ENCODE data around the gene FARS2.

The FARS2 gene

DNA sequence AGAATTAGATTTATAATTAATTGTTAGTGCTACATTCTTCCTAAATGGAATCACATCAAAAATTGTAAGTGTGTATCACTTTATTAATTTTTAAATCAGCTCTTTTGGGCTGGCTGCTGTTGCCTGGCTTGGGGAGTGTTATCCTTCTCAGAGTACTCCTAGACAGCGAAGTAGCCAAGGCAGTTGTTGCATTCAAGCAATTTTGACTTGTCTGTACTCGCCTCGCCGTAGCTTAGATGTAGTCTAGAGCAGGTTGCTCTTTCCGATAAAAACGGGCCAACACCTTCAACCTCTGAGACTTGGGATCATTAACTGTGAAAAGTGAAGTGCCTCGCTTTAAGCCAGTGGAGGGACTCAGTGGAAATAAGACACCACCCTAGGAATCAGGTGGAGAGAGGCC is 151.3 kb downstream of the FARS2 start:
- Mint-ChIP-seq H3K9me3 (ENCODE audit: low read depth) (no peaks in the 10 kb centered on the region), H3K4me3 (no peak overlapping the region), H3K4me1 (ENCODE audit: low read depth) (no peaks in the 10 kb centered on the region), H3K27ac (no peak overlapping the region), H3K36me3 (peaks cover 18% of the 10 kb centered on the region), H3K27me3 (no peaks in the 10 kb centered on the region)

- Mint-ChIP-seq H3K9me3 (ENCODE audit: low read depth) (no peaks in the 10 kb centered on the region), H3K27me3 (no peaks in the 10 kb centered on the region), H3K27ac (no peak overlapping the region), H3K36me3 (peaks cover 20% of the 10 kb centered on the region), H3K4me1 (ENCODE audit: low read depth) (no peaks in the 10 kb centered on the region), H3K4me3 (no peak overlapping the region)
Measured at GRCh38 chr6:5416250-5416649, 154.9 kb downstream of the FARS2 start.

GRCh38 chr6:5422321-5422915 is 161.1 kb downstream of the FARS2 start:
- Mint-ChIP-seq H3K27ac (no peak overlapping the region), H3K4me3 (no peak overlapping the region), H3K4me1 (ENCODE audit: low read depth) (peaks cover 22% of the 10 kb centered on the region), H3K27me3 (no peaks in the 10 kb centered on the region), H3K36me3 (peaks cover 16% of the 10 kb centered on the region), H3K9me3 (ENCODE audit: low read depth) (no peaks in the 10 kb centered on the region)

GRCh38 chr6:5423251-5423650 is 161.9 kb downstream of the FARS2 start:
- Mint-ChIP-seq H3K36me3 (peaks cover 12% of the 10 kb centered on the region), H3K9me3 (ENCODE audit: low read depth) (no peaks in the 10 kb centered on the region), H3K27me3 (no peaks in the 10 kb centered on the region), H3K4me1 (ENCODE audit: low read depth) (peaks cover 24% of the 10 kb centered on the region), H3K4me3 (no peak overlapping the region), H3K27ac (no peak overlapping the region)

GRCh38 chr6:5424726-5425125 is 163.4 kb downstream of the FARS2 start:
- Mint-ChIP-seq H3K27me3 (no peaks in the 10 kb centered on the region), H3K9me3 (ENCODE audit: low read depth) (no peaks in the 10 kb centered on the region), H3K4me3 (no peak overlapping the region), H3K36me3 (peaks cover 10% of the 10 kb centered on the region), H3K4me1 (ENCODE audit: low read depth) (peaks cover 24% of the 10 kb centered on the region), H3K27ac (no peak overlapping the region)

DNA sequence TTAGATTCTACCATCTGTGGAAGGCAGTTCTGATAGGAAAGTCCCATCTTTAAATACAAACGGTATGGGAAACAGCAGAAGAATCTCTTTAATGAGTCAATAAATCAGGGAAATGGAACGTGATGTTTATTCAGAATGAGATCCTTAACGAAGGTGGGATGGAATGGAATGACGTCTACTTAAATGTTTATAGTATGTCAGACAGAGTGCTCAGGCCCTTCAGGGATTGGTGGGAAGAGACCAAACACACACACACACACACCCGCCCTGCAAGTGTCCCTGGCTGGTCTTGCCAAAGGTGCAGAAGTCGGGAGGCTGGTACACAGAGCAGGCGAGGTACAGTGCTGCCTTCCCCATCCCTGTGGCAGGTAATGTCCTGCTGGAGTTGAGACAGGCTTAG is 164.0 kb downstream of the FARS2 start:
- no peak overlapping the region for H3K4me3 Mint-ChIP-seq
- peaks cover 24% of the 10 kb centered on the region for H3K4me1 Mint-ChIP-seq (ENCODE audit: low read depth)
- peaks cover 10% of the 10 kb centered on the region for H3K36me3 Mint-ChIP-seq
- no peaks in the 10 kb centered on the region for H3K9me3 Mint-ChIP-seq (ENCODE audit: low read depth)
- no peak overlapping the region for H3K27ac Mint-ChIP-seq
- no peaks in the 10 kb centered on the region for H3K27me3 Mint-ChIP-seq

- no peaks in the 10 kb centered on the region for H3K27me3 Mint-ChIP-seq
- no peak overlapping the region for H3K27ac Mint-ChIP-seq
- peaks cover 10% of the 10 kb centered on the region for H3K36me3 Mint-ChIP-seq
- H3K9me3 Mint-ChIP-seq (ENCODE audit: low read depth) = no peaks in the 10 kb centered on the region
- H3K4me1 Mint-ChIP-seq (ENCODE audit: low read depth) = peaks cover 24% of the 10 kb centered on the region
- no peak overlapping the region for H3K4me3 Mint-ChIP-seq
Measured at GRCh38 chr6:5425797-5426196, 164.5 kb downstream of the FARS2 start.

DNA sequence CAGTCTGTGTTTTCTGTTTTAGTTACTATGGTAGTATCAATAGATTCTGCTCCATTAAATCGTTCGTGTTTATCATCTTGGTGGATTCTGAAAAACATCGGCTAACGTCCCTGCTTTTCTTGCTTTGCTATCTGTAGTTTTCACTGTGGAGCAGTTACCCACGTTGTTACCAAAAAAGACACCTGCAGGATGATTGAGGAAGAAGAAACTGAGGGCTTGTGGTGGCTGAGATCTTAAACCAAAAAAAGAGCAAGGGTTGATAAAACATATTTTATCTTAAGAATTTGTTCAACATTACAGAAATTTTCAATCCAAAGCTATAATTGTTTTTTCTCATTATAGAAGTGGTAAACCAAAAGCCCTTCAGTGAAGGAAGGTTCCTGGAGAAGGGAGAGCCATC is 166.3 kb downstream of the FARS2 start:
- no peaks in the 10 kb centered on the region for H3K27me3 Mint-ChIP-seq
- no peak overlapping the region for H3K4me3 Mint-ChIP-seq
- H3K4me1 Mint-ChIP-seq (ENCODE audit: low read depth) = peaks cover 24% of the 10 kb centered on the region
- H3K9me3 Mint-ChIP-seq (ENCODE audit: low read depth) = no peaks in the 10 kb centered on the region
- H3K36me3 Mint-ChIP-seq = peaks cover 7% of the 10 kb centered on the region
- no peak overlapping the region for H3K27ac Mint-ChIP-seq

DNA sequence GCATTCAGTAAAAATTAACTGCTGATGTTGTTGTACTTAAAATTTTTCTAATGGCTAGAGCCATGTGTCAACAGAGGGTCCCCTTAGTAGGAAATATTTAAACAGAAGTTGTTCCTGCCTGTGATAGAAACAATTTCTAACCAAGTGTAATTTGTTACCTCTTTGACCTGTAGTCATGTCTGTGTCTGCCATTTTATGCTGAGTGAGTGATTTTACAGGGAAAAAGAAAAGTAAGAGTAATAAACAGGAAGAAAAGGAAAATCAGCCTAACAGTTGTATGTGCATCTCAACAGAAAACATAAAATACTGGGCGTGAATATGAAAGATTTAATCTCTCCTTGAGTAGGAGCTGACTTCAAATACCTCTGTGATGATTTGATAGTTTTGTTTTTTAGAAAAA is 172.0 kb downstream of the FARS2 start:
- peaks cover 14% of the 10 kb centered on the region for H3K9me3 Mint-ChIP-seq (ENCODE audit: low read depth)
- no peak overlapping the region for H3K4me3 Mint-ChIP-seq
- H3K4me1 Mint-ChIP-seq (ENCODE audit: low read depth) = peaks cover 2% of the 10 kb centered on the region
- H3K27ac Mint-ChIP-seq = no peak overlapping the region
- H3K36me3 Mint-ChIP-seq = peaks cover 32% of the 10 kb centered on the region
- no peaks in the 10 kb centered on the region for H3K27me3 Mint-ChIP-seq

DNA sequence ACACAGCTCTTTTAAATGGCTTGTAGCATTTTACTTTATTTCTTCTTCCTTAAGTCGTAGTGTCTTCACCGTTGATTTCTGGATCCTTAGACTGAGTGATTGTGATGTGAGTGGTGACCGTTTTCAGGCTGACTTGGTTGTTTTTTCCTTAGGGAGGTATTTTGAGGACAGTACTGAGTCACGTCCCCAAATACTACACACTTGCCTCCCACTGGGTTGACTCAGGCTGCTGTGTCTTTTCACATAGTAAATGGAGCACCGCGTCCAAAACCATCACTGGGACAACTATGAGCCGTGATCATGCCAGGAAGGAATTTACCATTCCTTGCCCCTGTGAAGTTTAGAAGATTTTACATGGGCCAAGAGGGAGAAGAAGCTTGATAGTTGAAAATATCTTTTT is 174.1 kb downstream of the FARS2 start:
- Mint-ChIP-seq H3K27me3 (no peaks in the 10 kb centered on the region), H3K9me3 (ENCODE audit: low read depth) (peaks cover 14% of the 10 kb centered on the region), H3K27ac (no peak overlapping the region), H3K36me3 (peaks cover 32% of the 10 kb centered on the region), H3K4me1 (ENCODE audit: low read depth) (peaks cover 12% of the 10 kb centered on the region), H3K4me3 (no peak overlapping the region)

DNA sequence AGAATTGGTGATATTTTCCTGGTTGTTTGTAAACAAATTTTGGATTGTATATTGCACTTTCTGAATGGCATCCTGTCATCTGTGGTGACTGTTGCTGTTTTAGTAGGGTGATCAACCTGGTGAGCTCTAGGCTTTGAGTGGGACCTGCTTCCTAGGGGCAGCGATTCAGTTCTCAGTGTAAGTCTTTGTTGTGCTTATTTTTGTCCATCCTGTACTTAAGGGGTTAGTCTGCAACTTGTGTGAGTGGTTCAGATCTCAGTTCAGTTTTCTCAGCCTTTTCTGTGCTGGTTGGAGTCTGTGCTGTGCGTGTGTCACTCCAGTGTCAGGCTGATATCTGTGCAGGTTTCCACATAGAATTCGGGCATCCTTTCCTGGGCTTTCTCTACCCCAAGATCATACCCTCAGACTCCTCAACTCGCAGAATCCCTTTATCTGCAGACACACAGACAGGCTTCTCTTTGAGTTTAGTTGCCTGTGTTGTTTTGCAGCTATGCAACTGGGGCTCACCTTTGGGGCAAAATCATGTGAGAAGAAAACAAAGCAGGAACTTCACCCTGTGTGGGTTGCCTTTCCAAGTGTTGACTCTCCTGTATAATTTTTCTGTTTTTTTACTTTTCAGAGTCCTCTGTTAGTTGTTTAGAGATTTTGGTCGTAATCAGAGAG is 177.7 kb downstream of the FARS2 start:
- peaks cover 25% of the 10 kb centered on the region for H3K36me3 Mint-ChIP-seq
- peaks cover 13% of the 10 kb centered on the region for H3K4me1 Mint-ChIP-seq (ENCODE audit: low read depth)
- H3K27me3 Mint-ChIP-seq = no peaks in the 10 kb centered on the region
- H3K27ac Mint-ChIP-seq = no peak overlapping the region
- H3K4me3 Mint-ChIP-seq = no peak overlapping the region
- peaks cover 14% of the 10 kb centered on the region for H3K9me3 Mint-ChIP-seq (ENCODE audit: low read depth)

- Mint-ChIP-seq H3K4me3 (no peak overlapping the region), H3K9me3 (ENCODE audit: low read depth) (peaks cover 14% of the 10 kb centered on the region), H3K27me3 (no peaks in the 10 kb centered on the region), H3K36me3 (peaks cover 23% of the 10 kb centered on the region), H3K27ac (no peak overlapping the region), H3K4me1 (ENCODE audit: low read depth) (peaks cover 13% of the 10 kb centered on the region)
Measured at GRCh38 chr6:5439749-5440148, 178.4 kb downstream of the FARS2 start.

DNA sequence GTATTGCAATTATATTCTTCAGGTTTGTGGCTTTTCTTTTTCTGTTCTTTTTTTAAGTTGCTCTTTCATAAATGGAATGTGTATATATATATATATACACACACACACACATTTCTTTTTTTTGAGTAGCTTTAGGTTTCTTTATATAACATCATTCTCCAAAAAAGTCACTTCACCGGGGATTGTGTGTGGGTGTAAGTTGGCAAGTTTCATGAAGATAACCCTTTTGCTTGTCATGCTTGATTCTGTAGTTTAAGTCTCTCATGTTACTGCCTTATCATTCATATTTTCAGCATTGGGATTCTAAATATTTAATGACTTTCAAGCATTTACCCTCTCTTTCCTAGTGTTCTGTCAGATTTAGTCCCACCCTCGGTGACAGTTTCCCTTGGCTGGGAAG is 181.0 kb downstream of the FARS2 start:
- H3K4me3 Mint-ChIP-seq = no peak overlapping the region
- H3K4me1 Mint-ChIP-seq (ENCODE audit: low read depth) = peaks cover 13% of the 10 kb centered on the region
- H3K9me3 Mint-ChIP-seq (ENCODE audit: low read depth) = peaks cover 4% of the 10 kb centered on the region
- H3K27ac Mint-ChIP-seq = no peak overlapping the region
- no peaks in the 10 kb centered on the region for H3K27me3 Mint-ChIP-seq
- peaks cover 10% of the 10 kb centered on the region for H3K36me3 Mint-ChIP-seq

DNA sequence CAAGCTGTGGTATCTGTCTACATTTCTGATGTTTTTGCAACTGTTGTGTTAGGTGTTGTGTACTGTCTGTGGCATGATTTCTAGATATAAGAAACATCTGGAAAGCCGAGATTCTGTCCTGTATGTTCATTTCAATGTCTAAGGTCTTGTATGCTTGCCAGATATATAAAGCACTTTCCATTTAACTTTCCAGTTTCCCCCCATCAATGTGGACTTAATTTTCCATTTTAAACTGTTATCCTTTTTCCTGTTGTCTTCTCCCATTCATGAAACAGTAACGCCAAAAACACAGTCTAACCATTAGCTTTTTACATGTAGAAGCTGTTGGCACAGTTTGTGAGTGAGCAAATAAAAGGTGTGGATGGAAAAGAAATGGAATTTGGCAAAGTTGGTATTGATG is 181.6 kb downstream of the FARS2 start:
- H3K27ac Mint-ChIP-seq = no peak overlapping the region
- H3K36me3 Mint-ChIP-seq = peaks cover 8% of the 10 kb centered on the region
- no peak overlapping the region for H3K4me3 Mint-ChIP-seq
- H3K27me3 Mint-ChIP-seq = no peaks in the 10 kb centered on the region
- peaks cover 13% of the 10 kb centered on the region for H3K4me1 Mint-ChIP-seq (ENCODE audit: low read depth)
- H3K9me3 Mint-ChIP-seq (ENCODE audit: low read depth) = no peaks in the 10 kb centered on the region

DNA sequence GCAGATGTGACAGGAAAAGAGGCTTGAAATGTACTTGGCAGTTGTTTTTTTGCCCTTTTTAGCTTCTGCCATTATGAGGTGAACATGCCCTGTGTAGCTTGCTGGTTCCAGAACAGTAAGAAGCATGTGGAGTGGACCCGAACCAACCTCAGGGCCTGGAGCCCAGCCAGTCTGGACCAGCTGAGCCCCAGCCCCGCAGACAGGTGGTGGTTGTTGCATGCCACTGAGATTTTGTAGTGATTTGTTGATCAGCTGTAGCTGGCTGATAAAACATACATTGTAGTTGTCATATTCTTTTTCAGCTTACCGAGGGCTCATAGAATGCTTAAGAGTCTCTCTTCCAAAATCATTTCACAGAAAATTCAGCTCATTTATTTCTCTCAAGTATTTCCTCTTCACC is 182.2 kb downstream of the FARS2 start:
- Mint-ChIP-seq H3K27me3 (no peaks in the 10 kb centered on the region), H3K36me3 (peaks cover 10% of the 10 kb centered on the region), H3K9me3 (ENCODE audit: low read depth) (no peaks in the 10 kb centered on the region), H3K4me1 (ENCODE audit: low read depth) (peaks cover 11% of the 10 kb centered on the region), H3K27ac (no peak overlapping the region), H3K4me3 (no peak overlapping the region)
